Mesenchymal stem cell (in vitro differentiated cells and primary cell): ENCODE results near the gene NOTCH1.
A peak's percentile ranks its signal among the peaks of the same experiment; 100 is the strongest.

ENCODE experiments used
- DNase-seq: peaks from one replicate; pipeline ENCODE4 v3.0.0-alpha.2; 2013
- H2AFZ ChIP-seq: one replicate; pipeline ENCODE4 v1.6.1; 2013; ENCODE audit warnings: low read depth, mild to moderate bottlenecking, control low read depth, inconsistent platforms, low read length, moderate library complexity
- H2AK5ac ChIP-seq: 2 replicates; pipeline ENCODE4 v1.6.1; 2013; ENCODE audit warnings: low read length, moderate library complexity, mild to moderate bottlenecking, inconsistent platforms; ENCODE audit not compliant: severe bottlenecking
- H2BK120ac ChIP-seq: one replicate; pipeline ENCODE4 v1.6.1; 2013; ENCODE audit warnings: low read depth, mild to moderate bottlenecking, inconsistent platforms, low read length, moderate library complexity
- H2BK12ac ChIP-seq, 2 experiments: one replicate each; pipeline ENCODE4 v1.6.1; 2013; ENCODE audit warnings: inconsistent platforms in 2 of 2, low read length in 2 of 2, mild to moderate bottlenecking in 2 of 2, moderate library complexity in 2 of 2, control low read depth in 1 of 2
- H2BK15ac ChIP-seq: one replicate; pipeline ENCODE4 v1.6.1; 2013; ENCODE audit warnings: mild to moderate bottlenecking, low read depth, inconsistent platforms; ENCODE audit not compliant: poor library complexity, severe bottlenecking
- H2BK5ac ChIP-seq: 2 replicates; pipeline ENCODE4 v1.6.1; 2013; ENCODE audit warnings: low read depth, mild to moderate bottlenecking, low read length, control low read depth, inconsistent platforms; ENCODE audit not compliant: poor library complexity, severe bottlenecking
- H3K14ac ChIP-seq, 2 experiments: one replicate each; pipeline ENCODE4 v1.6.1; 2013; ENCODE audit warnings: inconsistent platforms in 2 of 2, low read length in 2 of 2, control low read depth in 1 of 2, mild to moderate bottlenecking in 1 of 2, moderate library complexity in 1 of 2
- H3K18ac ChIP-seq, 2 experiments: one replicate each; pipeline ENCODE4 v1.6.1; 2013; ENCODE audit warnings: inconsistent platforms in 2 of 2, low read length in 2 of 2, control low read depth in 1 of 2, low read depth in 1 of 2, mild to moderate bottlenecking in 1 of 2
- H3K23ac ChIP-seq, 2 experiments: one replicate each; pipeline ENCODE4 v1.6.1; 2013; ENCODE audit warnings: inconsistent platforms in 2 of 2, low read length in 2 of 2, mild to moderate bottlenecking in 2 of 2, moderate library complexity in 2 of 2, control low read depth in 1 of 2
- H3K27ac ChIP-seq: 2 replicates; pipeline ENCODE4 v1.5.1; 2013; ENCODE audit warnings: mild to moderate bottlenecking, moderate library complexity, low read length, control low read depth, inconsistent platforms; ENCODE audit not compliant: poor library complexity, severe bottlenecking
- H3K27me3 ChIP-seq, 2 experiments: 2 replicates each; pipeline versions ENCODE4 v1.6.1 to v1.7.0; 2013; ENCODE audit warnings: low read length in 2 of 2, mild to moderate bottlenecking in 2 of 2, moderate library complexity in 2 of 2, control low read depth in 1 of 2, inconsistent platforms in 1 of 2; ENCODE audit not compliant: control insufficient read depth in 1 of 2, insufficient read depth in 1 of 2
- H3K36me3 ChIP-seq, 2 experiments: 2 replicates each; pipeline versions ENCODE4 v1.6.1 to v1.7.0; 2013; ENCODE audit warnings: low read length in 2 of 2, control low read depth in 1 of 2, inconsistent platforms in 1 of 2, low read depth in 1 of 2, mild to moderate bottlenecking in 1 of 2; ENCODE audit not compliant: insufficient read depth in 2 of 2, control insufficient read depth in 1 of 2
- H3K4ac ChIP-seq, 2 experiments: one replicate each; pipeline ENCODE4 v1.6.1; 2013; ENCODE audit warnings: inconsistent platforms in 2 of 2, low read length in 2 of 2, mild to moderate bottlenecking in 2 of 2, moderate library complexity in 2 of 2, control low read depth in 1 of 2, low read depth in 1 of 2
- H3K4me1 ChIP-seq: 2 replicates; pipeline ENCODE4 v1.6.1; 2013; ENCODE audit warnings: low read depth, low read length, control low read depth; ENCODE audit not compliant: control insufficient read depth, insufficient read depth
- H3K4me2 ChIP-seq: 2 replicates; pipeline ENCODE4 v1.6.1; 2013; ENCODE audit warnings: low read length, mild to moderate bottlenecking, inconsistent platforms; ENCODE audit not compliant: poor library complexity, severe bottlenecking
- H3K4me3 ChIP-seq, 2 experiments: 2 replicates each; pipeline versions ENCODE4 v1.5.1 to v1.7.0; 2013; ENCODE audit warnings: low read length in 2 of 2, mild to moderate bottlenecking in 2 of 2, control low read depth in 1 of 2, low read depth in 1 of 2; ENCODE audit not compliant: insufficient read depth in 1 of 2
- H3K79me1 ChIP-seq: replicated peaks from 2 replicates; pipeline ENCODE4 v1.6.1; 2013; ENCODE audit warnings: mild to moderate bottlenecking, control low read depth, low read length, inconsistent platforms; ENCODE audit not compliant: poor library complexity, severe bottlenecking
- H3K9ac ChIP-seq: 2 replicates; pipeline ENCODE4 v1.7.0; 2013; ENCODE audit warnings: mild to moderate bottlenecking, low read length, moderate library complexity
- H3K9me3 ChIP-seq: 2 replicates; pipeline ENCODE4 v1.7.0; 2013; ENCODE audit warnings: mild to moderate bottlenecking, low read length; ENCODE audit not compliant: control insufficient read depth
- H4K8ac ChIP-seq: one replicate; pipeline ENCODE4 v1.6.1; 2013; ENCODE audit warnings: inconsistent platforms, mild to moderate bottlenecking, low read length, moderate library complexity
- H4K91ac ChIP-seq: one replicate; pipeline ENCODE4 v1.6.1; 2013; ENCODE audit warnings: mild to moderate bottlenecking, low read length, inconsistent platforms
- WGBS: methylation state at CpG from one replicate; pipeline ENCODE4 v1.1.7; 2013; ENCODE audit warnings: mixed read lengths; 5-methylcytosine and 5-hydroxymethylcytosine counted together

NOTCH1 gene

GRCh38 chr9:136497916-136498695, 47.7 kb downstream of the NOTCH1 start:
- 93% methylated on average over 28 of the region's 28 CpGs for WGBS
- Histone ChIP-seq H3K14ac (no peak overlapping the region), H3K4me3 (no peak overlapping the region), H2BK15ac (no peak overlapping the region), H3K36me3 (peaks cover 41 to 89% of the 10 kb centered on the region in 2 experiments), H3K4ac (no peak overlapping the region), H4K91ac (no peak overlapping the region), H3K23ac (no peak overlapping the region), H2BK5ac (no peak overlapping the region), H3K4me1 (no peaks in the 10 kb centered on the region), H2BK12ac (no peak overlapping the region), H2AK5ac (no peak overlapping the region), H3K9ac (no peak overlapping the region), H3K18ac (no peak overlapping the region), H3K9me3 (no peaks in the 10 kb centered on the region), H2AFZ (no peak overlapping the region), H3K4me2 (no peak overlapping the region), H3K27ac (no peak overlapping the region), H2BK120ac (no peak overlapping the region), H3K79me1 (peaks cover 1% of the 10 kb centered on the region), H4K8ac (no peak overlapping the region), H3K27me3 (peaks cover 0 to 3% of the 10 kb centered on the region in 2 experiments)
- no peak for DNase-seq

- WGBS, result 94% methylated on average over 55 of the region's 56 CpGs
- Histone ChIP-seq H4K8ac (no peak overlapping the region), H3K9me3 (no peaks in the 10 kb centered on the region), H2AFZ (no peak overlapping the region), H4K91ac (peak overlapping the region; percentile 49), H3K9ac (no peak overlapping the region), H3K18ac (no peak overlapping the region), H3K14ac (no peak overlapping the region), H2BK5ac (no peak overlapping the region), H3K4me1 (no peaks in the 10 kb centered on the region), H3K27ac (no peak overlapping the region), H2BK15ac (no peak overlapping the region), H3K4ac (no peak overlapping the region), H3K4me3 (no peak overlapping the region), H3K23ac (no peak overlapping the region), H2BK120ac (no peak overlapping the region), H2AK5ac (no peak overlapping the region), H3K36me3 (peaks cover 37 to 85% of the 10 kb centered on the region in 2 experiments), H3K79me1 (no peaks in the 10 kb centered on the region), H2BK12ac (no peak overlapping the region), H3K27me3 (peaks cover 0 to 10% of the 10 kb centered on the region in 2 experiments), H3K4me2 (no peak overlapping the region)
- no peak for DNase-seq
Observed at GRCh38 chr9:136496801-136497620, 48.8 kb downstream of the NOTCH1 start.

GRCh38 chr9:136496181-136496580, 49.7 kb downstream of the NOTCH1 start:
- H2BK12ac ChIP-seq, result no peak overlapping the region
- no peak overlapping the region for H3K4me3 ChIP-seq
- H2BK5ac ChIP-seq, result no peak overlapping the region
- H3K4me2 ChIP-seq, result no peak overlapping the region
- no peaks in the 10 kb centered on the region for H3K9me3 ChIP-seq
- no peak overlapping the region for H2BK15ac ChIP-seq
- H3K79me1 ChIP-seq, result no peaks in the 10 kb centered on the region
- H4K8ac ChIP-seq, result no peak overlapping the region
- H3K27ac ChIP-seq, result no peak overlapping the region
- no peak overlapping the region for H3K9ac ChIP-seq
- no peak overlapping the region for H3K23ac ChIP-seq
- peak overlapping the region; percentile 54 for H4K91ac ChIP-seq
- no peak overlapping the region for H2AK5ac ChIP-seq
- H2BK120ac ChIP-seq, result no peak overlapping the region
- H3K18ac ChIP-seq, result no peak overlapping the region
- no peak for DNase-seq
- peaks cover 33 to 78% of the 10 kb centered on the region in 2 experiments for H3K36me3 ChIP-seq
- WGBS, result 96% methylated on average over 18 of the region's 18 CpGs
- H2AFZ ChIP-seq, result no peak overlapping the region
- no peaks in the 10 kb centered on the region for H3K4me1 ChIP-seq
- no peak overlapping the region for H3K4ac ChIP-seq
- H3K27me3 ChIP-seq, result peaks cover 0 to 10% of the 10 kb centered on the region in 2 experiments
- H3K14ac ChIP-seq, result no peak overlapping the region

DNA sequence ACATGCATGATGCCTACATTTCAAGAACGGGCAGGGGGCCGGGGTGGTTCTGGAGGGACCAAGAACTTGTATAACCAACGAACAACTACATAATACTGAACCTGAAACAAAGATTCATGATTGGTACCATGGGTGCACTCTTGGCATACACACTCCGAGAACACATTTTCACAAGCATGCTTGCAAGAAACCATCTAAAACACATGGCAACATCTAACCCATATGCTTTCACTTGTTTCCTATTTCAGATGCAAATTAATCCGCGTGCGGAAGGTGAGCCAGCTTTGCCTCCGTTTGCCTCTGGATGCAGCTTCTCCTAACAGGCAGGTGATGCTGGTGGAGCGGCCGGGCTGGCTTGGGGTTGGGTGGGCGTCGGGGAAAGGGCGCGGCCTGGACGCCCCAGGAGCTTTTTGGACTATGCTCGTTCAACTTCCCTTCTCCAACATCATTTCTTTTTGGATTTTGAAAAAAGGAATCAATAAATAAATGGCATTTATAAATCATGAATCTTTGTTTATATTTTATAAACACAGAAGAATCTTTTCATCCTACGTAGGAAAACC, 50.5 kb downstream of the NOTCH1 start:
- Histone ChIP-seq H3K9ac (no peak overlapping the region), H3K4ac (no peak overlapping the region), H2BK12ac (no peak overlapping the region), H3K79me1 (no peaks in the 10 kb centered on the region), H3K27me3 (peaks cover 5 to 15% of the 10 kb centered on the region in 2 experiments), H2BK120ac (no peak overlapping the region), H2AFZ (no peak overlapping the region), H3K14ac (no peak overlapping the region), H3K27ac (no peak overlapping the region), H3K36me3 (peaks cover 29 to 70% of the 10 kb centered on the region in 2 experiments), H3K9me3 (no peaks in the 10 kb centered on the region), H2BK15ac (no peak overlapping the region), H4K8ac (no peak overlapping the region), H3K4me1 (no peaks in the 10 kb centered on the region), H2BK5ac (no peak overlapping the region), H4K91ac (no peak overlapping the region), H3K4me3 (no peak overlapping the region), H3K18ac (no peak overlapping the region), H2AK5ac (no peak overlapping the region), H3K4me2 (no peak overlapping the region), H3K23ac (no peak overlapping the region)
- DNase-seq, result no peak
- WGBS, result 91% methylated on average over 9 of the region's 17 CpGs
